CD14-positive monocyte (primary cell): ENCODE results near the gene EYS. TPM values are rescaled to one million over a fixed set of nuclear protein-coding genes. Genes with fewer than 3 reads are reported as not detected.

Source experiments
- DNase-seq, 3 donors: peaks; one replicate each; pipeline ENCODE4 v3.0.0-alpha.2; 2011 to 2022
- H2AFZ ChIP-seq: 2 replicates; pipeline ENCODE4 v1.6.0; 2012; ENCODE audit warnings: mild to moderate bottlenecking, low read depth, low read length, inconsistent platforms; ENCODE audit not compliant: insufficient read depth, poor library complexity, severe bottlenecking
- H3K27ac ChIP-seq, 2 donors: 1 replicate in 1 of 2; 2 replicates in 1 of 2; pipeline ENCODE4 v1.5.1; 2012 to 2013; ENCODE audit warnings: low read length in 2 of 2, control low read depth in 1 of 2, inconsistent platforms in 1 of 2, low read depth in 1 of 2, mild to moderate bottlenecking in 1 of 2
- H3K27me3 ChIP-seq, 2 donors: one replicate each; pipeline versions ENCODE4 v1.6.0 to v1.6.1; 2011 to 2013; ENCODE audit warnings: low read length in 2 of 2; ENCODE audit not compliant: control insufficient read depth in 2 of 2, insufficient read depth in 2 of 2
- H3K36me3 ChIP-seq, 2 donors: replicated peaks in 1 of 2; 1 replicate in 1 of 2; 2 replicates in 1 of 2; pipeline versions ENCODE4 v1.5.1 to v1.6.1; 2012 to 2013; ENCODE audit warnings: low read length in 2 of 2, control low read depth in 1 of 2, inconsistent platforms in 1 of 2, mild to moderate bottlenecking in 1 of 2; ENCODE audit not compliant: insufficient read depth in 2 of 2, control insufficient read depth in 1 of 2
- H3K4me1 ChIP-seq, 2 donors: 1 replicate in 1 of 2; 2 replicates in 1 of 2; pipeline versions ENCODE4 v1.5.1 to v1.6.1; 2012 to 2013; ENCODE audit warnings: low read length in 2 of 2, control low read depth in 1 of 2, inconsistent platforms in 1 of 2, mild to moderate bottlenecking in 1 of 2, moderate library complexity in 1 of 2; ENCODE audit not compliant: insufficient read depth in 2 of 2, control insufficient read depth in 1 of 2
- H3K4me2 ChIP-seq: replicated peaks from 2 replicates; pipeline ENCODE3; 2012; ENCODE audit warnings: low read length, moderate library complexity, mild to moderate bottlenecking; ENCODE audit not compliant: poor library complexity, severe bottlenecking; ENCODE audit errors: extremely low read depth
- H3K4me3 ChIP-seq, 3 experiments: fragments of 200-600 bp in 1 of 3; sonication (generic) in 1 of 3; replicated peaks in 1 of 3; 1 replicate in 2 of 3; 2 replicates in 1 of 3; pipeline ENCODE4 v1.5.1; 2011 to 2013; ENCODE audit warnings: low read length in 3 of 3, mild to moderate bottlenecking in 3 of 3, control low read depth in 2 of 3, low read depth in 2 of 3, inconsistent platforms in 1 of 3, moderate library complexity in 1 of 3
- H3K79me2 ChIP-seq: 2 replicates; pipeline ENCODE4 v1.6.0; 2012; ENCODE audit warnings: mild to moderate bottlenecking, control low read depth, inconsistent platforms, low read length, moderate library complexity; ENCODE audit not compliant: insufficient read depth
- H3K9ac ChIP-seq: 2 replicates; pipeline ENCODE4 v1.6.0; 2017; ENCODE audit warnings: low read length, mild to moderate bottlenecking; ENCODE audit not compliant: insufficient read depth, poor library complexity, severe bottlenecking
- H3K9me3 ChIP-seq, 2 donors: replicated peaks in 1 of 2; 1 replicate in 1 of 2; 2 replicates in 1 of 2; pipeline versions ENCODE4 v1.5.1 to v1.6.1; 2012 to 2013; ENCODE audit warnings: low read length in 2 of 2, control low read depth in 1 of 2; ENCODE audit not compliant: control insufficient read depth in 1 of 2, insufficient read depth in 1 of 2
- H4K20me1 ChIP-seq: 2 replicates; pipeline ENCODE4 v1.6.0; 2012; ENCODE audit warnings: mild to moderate bottlenecking, low read length, control low read depth, moderate library complexity; ENCODE audit not compliant: insufficient read depth
- H3K27ac Mint-ChIP-seq, 7 donors: one replicate each; pipeline ENCODE4 v1.8.0; 2020; ENCODE audit warnings: mild to moderate bottlenecking in 7 of 7, mixed read lengths in 7 of 7, moderate library complexity in 6 of 7, inconsistent platforms in 2 of 7
- H3K27me3 Mint-ChIP-seq, 3 donors: one replicate each; pipeline ENCODE4 v1.8.0; 2021 to 2022; ENCODE audit warnings: low read depth in 3 of 3, mild to moderate bottlenecking in 3 of 3, mixed read lengths in 3 of 3, moderate library complexity in 3 of 3, inconsistent platforms in 1 of 3
- H3K36me3 Mint-ChIP-seq, 2 donors: one replicate each; pipeline ENCODE4 v1.8.0; 2020; ENCODE audit warnings: mixed read lengths in 2 of 2, inconsistent platforms in 1 of 2, mild to moderate bottlenecking in 1 of 2
- H3K4me1 Mint-ChIP-seq: one replicate; pipeline ENCODE4 v1.8.0; 2020; ENCODE audit warnings: mild to moderate bottlenecking, mixed read lengths
- H3K4me3 Mint-ChIP-seq, 2 donors: one replicate each; pipeline ENCODE4 v1.8.0; 2020; ENCODE audit warnings: mild to moderate bottlenecking in 2 of 2, mixed read lengths in 2 of 2, moderate library complexity in 1 of 2
- H3K9me3 Mint-ChIP-seq, 7 donors: one replicate each; pipeline ENCODE4 v1.8.0; 2020 to 2022; ENCODE audit warnings: mixed read lengths in 7 of 7, mild to moderate bottlenecking in 6 of 7, moderate library complexity in 6 of 7, inconsistent platforms in 2 of 7
- WGBS: methylation state at CpG from one replicate; pipeline ENCODE4 v1.1.5; 2013; ENCODE audit warnings: missing lambda C conversion rate; ENCODE audit not compliant: insufficient coverage; 5-methylcytosine and 5-hydroxymethylcytosine counted together
- intact Hi-C, 2 donors: fragments of 100-400 bp; cut with micrococcal nuclease; formaldehyde crosslinking; loops; one replicate each; pipeline versions ENCODE4 v1.15.0 to v1.15.1; 2023
- polyA plus RNA-seq, 3 donors: library from polyadenylated mRNA; depleted of rRNA in 1 of 3; unstranded in 2 of 3; stranded (reverse) in 1 of 3; fragments of 300-500 nt in 2 of 3; fragments of >200 nt in 1 of 3; fragmentation: Illumina TruSeq in 2 of 3; gene quantifications; 1 replicate in 2 of 3; 2 replicates in 1 of 3; pipeline ENCODE4 v1.2.3, GENCODE V29; 2012 to 2021
- TF ChIP-seq, protein P1 (sequence below): fragments of 200-600 bp; IDR thresholded peaks from one replicate; pipeline ENCODE4 v1.8.0; 2022; ENCODE audit warnings: antibody characterized with exemption, mild to moderate bottlenecking

EYS gene
- polyA plus RNA-seq, 3 donors, result 0.01 to 0.03 TPM; not detected in 1

DNA sequence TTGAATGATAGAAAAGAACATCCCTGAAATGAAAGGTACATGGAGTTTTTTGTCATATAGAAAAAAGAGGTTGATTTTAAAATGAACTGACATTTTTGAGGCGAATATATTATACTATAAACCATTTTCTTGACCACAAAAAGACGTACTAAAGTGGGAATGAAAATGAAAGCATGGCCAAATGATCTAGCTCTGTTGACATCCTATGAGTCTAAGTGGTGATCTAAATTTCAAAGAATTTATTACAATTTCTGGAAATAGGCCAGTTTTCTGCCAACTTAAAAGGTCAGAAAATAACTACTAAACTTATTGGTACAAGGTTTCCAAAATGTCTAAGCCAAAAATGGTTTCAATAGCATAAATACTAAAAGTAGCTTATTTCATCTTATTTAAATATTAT lies 536.8 kb downstream of the EYS start:
- DNase-seq, result no peak
- TF ChIP-seq, protein P1, sequence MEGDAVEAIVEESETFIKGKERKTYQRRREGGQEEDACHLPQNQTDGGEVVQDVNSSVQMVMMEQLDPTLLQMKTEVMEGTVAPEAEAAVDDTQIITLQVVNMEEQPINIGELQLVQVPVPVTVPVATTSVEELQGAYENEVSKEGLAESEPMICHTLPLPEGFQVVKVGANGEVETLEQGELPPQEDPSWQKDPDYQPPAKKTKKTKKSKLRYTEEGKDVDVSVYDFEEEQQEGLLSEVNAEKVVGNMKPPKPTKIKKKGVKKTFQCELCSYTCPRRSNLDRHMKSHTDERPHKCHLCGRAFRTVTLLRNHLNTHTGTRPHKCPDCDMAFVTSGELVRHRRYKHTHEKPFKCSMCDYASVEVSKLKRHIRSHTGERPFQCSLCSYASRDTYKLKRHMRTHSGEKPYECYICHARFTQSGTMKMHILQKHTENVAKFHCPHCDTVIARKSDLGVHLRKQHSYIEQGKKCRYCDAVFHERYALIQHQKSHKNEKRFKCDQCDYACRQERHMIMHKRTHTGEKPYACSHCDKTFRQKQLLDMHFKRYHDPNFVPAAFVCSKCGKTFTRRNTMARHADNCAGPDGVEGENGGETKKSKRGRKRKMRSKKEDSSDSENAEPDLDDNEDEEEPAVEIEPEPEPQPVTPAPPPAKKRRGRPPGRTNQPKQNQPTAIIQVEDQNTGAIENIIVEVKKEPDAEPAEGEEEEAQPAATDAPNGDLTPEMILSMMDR, result no peak
- no peak overlapping the region for H3K4me3 ChIP-seq
- no peak overlapping the region for H3K4me3 Mint-ChIP-seq
- no CpG with 5 or more reads among the region's 2 CpGs for WGBS
- no peaks in the 10 kb centered on the region for H3K36me3 Mint-ChIP-seq
- no peaks in the 10 kb centered on the region for H4K20me1 ChIP-seq
- H3K4me1 ChIP-seq, result no peaks in the 10 kb centered on the region
- no peak overlapping the region for H3K4me2 ChIP-seq
- no peaks in the 10 kb centered on the region for H3K4me1 Mint-ChIP-seq
- H3K27ac ChIP-seq, result no peak overlapping the region
- H3K9ac ChIP-seq, result no peak overlapping the region
- H2AFZ ChIP-seq, result no peak overlapping the region
- intact Hi-C loops, result no loop called here
- no peaks in the 10 kb centered on the region for H3K36me3 ChIP-seq
- no peaks in the 10 kb centered on the region for H3K27me3 Mint-ChIP-seq
- H3K27ac Mint-ChIP-seq, result no peak overlapping the region
- H3K9me3 Mint-ChIP-seq, result peaks cover 0 to 2% (median 0%) of the 10 kb centered on the region in 7 donors
- no peaks in the 10 kb centered on the region for H3K27me3 ChIP-seq
- no peaks in the 10 kb centered on the region for H3K9me3 ChIP-seq
- H3K79me2 ChIP-seq, result no peaks in the 10 kb centered on the region

DNA sequence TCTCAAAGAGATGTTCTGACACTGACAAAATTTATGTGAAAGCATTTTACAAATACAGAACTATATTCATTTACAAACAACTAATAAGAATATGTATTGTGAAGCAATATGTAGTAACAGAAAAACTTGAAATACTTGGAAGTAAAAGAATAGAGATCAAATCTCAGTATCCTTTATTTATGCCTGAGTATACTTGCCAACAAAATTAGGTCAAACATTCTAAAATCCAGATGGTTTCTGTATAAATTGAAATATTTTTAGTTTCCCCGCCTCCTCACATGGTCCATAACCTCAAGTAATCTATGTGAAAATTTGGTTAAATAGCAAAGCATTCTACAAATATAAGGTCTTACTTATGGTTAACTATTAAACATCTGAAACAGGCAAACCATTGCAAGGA lies 545.4 kb downstream of the EYS start:
- H3K79me2 ChIP-seq, result no peaks in the 10 kb centered on the region
- no peaks in the 10 kb centered on the region for H3K9me3 ChIP-seq
- Mint-ChIP-seq H3K27me3 (no peaks in the 10 kb centered on the region), H3K4me1 (no peaks in the 10 kb centered on the region), H3K9me3 (peaks cover 0 to 3% (median 0%) of the 10 kb centered on the region in 7 donors), H3K4me3 (no peak overlapping the region), H3K27ac (no peak overlapping the region), H3K36me3 (no peaks in the 10 kb centered on the region)
- H3K27ac ChIP-seq, result no peak overlapping the region
- H3K4me3 ChIP-seq, result no peak overlapping the region
- WGBS, result no CpG with 5 or more reads among the region's 1 CpG
- TF ChIP-seq, protein P1, result no peak
- no peaks in the 10 kb centered on the region for H4K20me1 ChIP-seq
- no peak overlapping the region for H3K4me2 ChIP-seq
- intact Hi-C loops, result no loop called here
- H2AFZ ChIP-seq, result no peak overlapping the region
- no peak overlapping the region for H3K9ac ChIP-seq
- H3K4me1 ChIP-seq, result no peaks in the 10 kb centered on the region
- no peaks in the 10 kb centered on the region for H3K36me3 ChIP-seq
- no peaks in the 10 kb centered on the region for H3K27me3 ChIP-seq
- no peak for DNase-seq
